H9 (cell line): ENCODE results near the gene ZNF736. TPM values are rescaled to one million over a fixed set of nuclear protein-coding genes. Genes with fewer than 3 reads are reported as not detected.
"Not testable (repeated sequence)": the region's sequence is repeated elsewhere in the genome, so short reads cannot be mapped to it uniquely, and the experiment has no call there.

Experiments
- DNase-seq: peaks from one replicate; pipeline ENCODE4 v3.0.0-alpha.2; 2017
- H2AFZ ChIP-seq: one replicate; pipeline ENCODE4 v1.6.1; 2013; ENCODE audit warnings: mild to moderate bottlenecking, low read length, control low read depth, moderate library complexity
- H2AK5ac ChIP-seq: 2 replicates; pipeline ENCODE4 v1.6.1; 2013; ENCODE audit warnings: low read length, control low read depth, mixed read lengths; ENCODE audit not compliant: insufficient read length
- H2BK120ac ChIP-seq: one replicate; pipeline ENCODE4 v1.6.1; 2013; ENCODE audit warnings: low read depth, mild to moderate bottlenecking, low read length, control low read depth, inconsistent platforms; ENCODE audit not compliant: poor library complexity, severe bottlenecking
- H2BK12ac ChIP-seq: 2 replicates; pipeline ENCODE4 v1.6.1; 2013; ENCODE audit warnings: low read length, control low read depth, mixed read lengths, low read depth; ENCODE audit not compliant: insufficient read length
- H2BK15ac ChIP-seq: 2 replicates; pipeline ENCODE4 v1.6.1; 2013; ENCODE audit warnings: low read depth, low read length, control low read depth
- H2BK20ac ChIP-seq: one replicate; pipeline ENCODE4 v1.6.1; 2013; ENCODE audit warnings: low read depth, mild to moderate bottlenecking, low read length, control low read depth, inconsistent platforms; ENCODE audit not compliant: poor library complexity, severe bottlenecking
- H2BK5ac ChIP-seq: 2 replicates; pipeline ENCODE4 v1.6.1; 2013; ENCODE audit warnings: low read length, control low read depth, mixed read lengths; ENCODE audit not compliant: insufficient read length
- H3K14ac ChIP-seq: 2 replicates; pipeline ENCODE4 v1.6.1; 2013; ENCODE audit warnings: low read length, control low read depth; ENCODE audit not compliant: insufficient read depth
- H3K18ac ChIP-seq: 2 replicates; pipeline ENCODE4 v1.6.1; 2013; ENCODE audit warnings: low read depth, mild to moderate bottlenecking, mixed read lengths, low read length, control low read depth; ENCODE audit not compliant: insufficient read length
- H3K23ac ChIP-seq: 2 replicates; pipeline ENCODE4 v1.6.1; 2013; ENCODE audit warnings: low read length, control low read depth, mixed read lengths, low read depth; ENCODE audit not compliant: insufficient read length
- H3K23me2 ChIP-seq: 2 replicates; pipeline ENCODE4 v1.6.1; 2013; ENCODE audit warnings: low read depth, mild to moderate bottlenecking, mixed read lengths, low read length, control low read depth; ENCODE audit not compliant: insufficient read length, poor library complexity, severe bottlenecking
- H3K27ac ChIP-seq: 2 replicates; pipeline ENCODE4 v1.5.1; 2013; ENCODE audit warnings: low read length, control low read depth, mixed read lengths, low read depth; ENCODE audit not compliant: insufficient read length
- H3K27me3 ChIP-seq: 2 replicates; pipeline ENCODE4 v1.6.1; 2013; ENCODE audit warnings: low read length, control low read depth, inconsistent platforms; ENCODE audit not compliant: insufficient read depth
- H3K4ac ChIP-seq: 2 replicates; pipeline ENCODE4 v1.6.1; 2013; ENCODE audit warnings: low read depth, mild to moderate bottlenecking, control low read depth, inconsistent platforms, low read length, moderate library complexity
- H3K4me1 ChIP-seq: 2 replicates; pipeline ENCODE4 v1.6.1; 2013; ENCODE audit warnings: low read length, control low read depth, inconsistent platforms; ENCODE audit not compliant: insufficient read depth
- H3K4me2 ChIP-seq: 2 replicates; pipeline ENCODE4 v1.6.1; 2013; ENCODE audit warnings: low read length, control low read depth, mixed read lengths; ENCODE audit not compliant: insufficient read length, insufficient read depth
- H3K56ac ChIP-seq: 2 replicates; pipeline ENCODE4 v1.6.1; 2013; ENCODE audit warnings: low read depth, mild to moderate bottlenecking, mixed read lengths, low read length, control low read depth; ENCODE audit not compliant: insufficient read length
- H3K79me1 ChIP-seq: 2 replicates; pipeline ENCODE4 v1.6.1; 2013; ENCODE audit warnings: low read depth, mild to moderate bottlenecking, moderate library complexity, low read length, control low read depth, inconsistent platforms; ENCODE audit not compliant: insufficient read depth, poor library complexity, severe bottlenecking
- H3K79me2 ChIP-seq: 2 replicates; pipeline ENCODE4 v1.6.1; 2013; ENCODE audit warnings: low read length, control low read depth, inconsistent platforms; ENCODE audit not compliant: insufficient read depth
- H3K9ac ChIP-seq: 2 replicates; pipeline ENCODE4 v1.6.1; 2013; ENCODE audit warnings: low read length, control low read depth, mixed read lengths; ENCODE audit not compliant: insufficient read length; ENCODE audit errors: extremely low read depth
- H3K9me3 ChIP-seq: one replicate; pipeline ENCODE4 v1.6.1; 2013; ENCODE audit warnings: low read depth, low read length, inconsistent platforms; ENCODE audit not compliant: control insufficient read depth
- H3T11ph ChIP-seq: one replicate; pipeline ENCODE4 v1.6.1; 2013; ENCODE audit warnings: mild to moderate bottlenecking, low read length, control low read depth, inconsistent platforms
- H4K20me1 ChIP-seq: one replicate; pipeline ENCODE4 v1.6.1; 2013; ENCODE audit not compliant: control insufficient read depth, insufficient read length, insufficient read depth
- H4K5ac ChIP-seq: 2 replicates; pipeline ENCODE4 v1.6.1; 2013; ENCODE audit warnings: low read depth, mild to moderate bottlenecking, mixed read lengths, low read length, control low read depth; ENCODE audit not compliant: insufficient read length
- H4K8ac ChIP-seq: replicated peaks from 2 replicates; pipeline ENCODE4 v1.6.1; 2013; ENCODE audit warnings: low read length, control low read depth, mixed read lengths, low read depth; ENCODE audit not compliant: insufficient read length
- H4K91ac ChIP-seq: 2 replicates; pipeline ENCODE4 v1.6.1; 2013; ENCODE audit warnings: low read depth, mild to moderate bottlenecking, moderate library complexity, mixed read lengths, low read length, control low read depth; ENCODE audit not compliant: insufficient read length
- H3K27ac Mint-ChIP-seq, 3 experiments: 2 replicates in 2 of 3; 3 replicates in 1 of 3; pipeline ENCODE4 v1.8.0; 2020 to 2021; ENCODE audit warnings: mixed read lengths in 3 of 3, mild to moderate bottlenecking in 1 of 3, moderate library complexity in 1 of 3
- H3K27me3 Mint-ChIP-seq: 2 replicates; pipeline ENCODE4 v1.8.0; 2021; ENCODE audit warnings: low read depth, mild to moderate bottlenecking, moderate library complexity, mixed read lengths
- H3K36me3 Mint-ChIP-seq, 3 experiments: 2 replicates in 2 of 3; 3 replicates in 1 of 3; pipeline ENCODE4 v1.8.0; 2020 to 2021; ENCODE audit warnings: low read depth in 3 of 3, mixed read lengths in 3 of 3; ENCODE audit not compliant: insufficient read depth in 1 of 3
- H3K4me1 Mint-ChIP-seq, 2 experiments: 2 replicates each; pipeline ENCODE4 v1.8.0; 2020; ENCODE audit warnings: mixed read lengths in 2 of 2
- H3K4me3 Mint-ChIP-seq, 2 experiments: 2 replicates in 1 of 2; 3 replicates in 1 of 2; pipeline ENCODE4 v1.8.0; 2020 to 2021; ENCODE audit warnings: mild to moderate bottlenecking in 2 of 2, mixed read lengths in 2 of 2, moderate library complexity in 1 of 2
- H3K9me3 Mint-ChIP-seq, 2 experiments: 2 replicates in 1 of 2; 3 replicates in 1 of 2; pipeline ENCODE4 v1.8.0; 2020; ENCODE audit warnings: mild to moderate bottlenecking in 2 of 2, mixed read lengths in 2 of 2, moderate library complexity in 1 of 2
- CTCF ChIP-seq: fragments of 200-600 bp; sonication (generic); conservative IDR thresholded peaks from 3 replicates; pipeline ENCODE4 v1.8.0; 2021; ENCODE audit warnings: antibody characterized with exemption, mild to moderate bottlenecking
- WGBS: extraction: QIAGEN DNeasy Blood & Tissue Kit; methylation state at CpG from one replicate; pipeline ENCODE4 v1.1.7; 2013; ENCODE audit warnings: missing lambda C conversion rate, low lambda C conversion rate, mixed read lengths; ENCODE audit not compliant: insufficient read length; ENCODE audit errors: extremely low coverage; 5-methylcytosine and 5-hydroxymethylcytosine counted together
- total RNA-seq: library from RNA; stranded (reverse); gene quantifications from 2 replicates; pipeline ENCODE4 v1.2.1, GENCODE V29; 2021

ZNF736 gene
- total RNA-seq, 1 experiment from 2014 or later, result not detected

GRCh38 chr7:64320547-64321513, 7.1 kb downstream of the ZNF736 start:
- Histone ChIP-seq H2BK120ac (no peak overlapping the region), H3K23ac (no peak overlapping the region), H3K4me1 (no peaks in the 10 kb centered on the region), H2BK15ac (no peak overlapping the region), H3K14ac (no peak overlapping the region), H4K5ac (no peak overlapping the region), H4K8ac (no peak overlapping the region), H2BK5ac (no peak overlapping the region), H2BK20ac (no peak overlapping the region), H3K18ac (no peak overlapping the region), H2BK12ac (no peak overlapping the region), H3K27me3 (no peaks in the 10 kb centered on the region), H3K4ac (no peak overlapping the region), H3K23me2 (no peaks in the 10 kb centered on the region), H3K79me2 (no peaks in the 10 kb centered on the region), H3T11ph (no peak overlapping the region), H3K56ac (no peak overlapping the region), H4K20me1 (no peaks in the 10 kb centered on the region), H3K9me3 (peaks cover 46% of the 10 kb centered on the region), H4K91ac (no peak overlapping the region), H2AK5ac (no peak overlapping the region), H2AFZ (no peak overlapping the region), H3K9ac (no peak overlapping the region), H3K27ac (no peak overlapping the region), H3K4me2 (no peak overlapping the region), H3K79me1 (no peaks in the 10 kb centered on the region)
- no peak overlapping the region for H3K27ac Mint-ChIP-seq
- H3K4me1 Mint-ChIP-seq, result no peaks in the 10 kb centered on the region
- peaks cover 0 to 11% (median 3%) of the 10 kb centered on the region in 3 experiments; a peak in 5 of 7 replicates for H3K36me3 Mint-ChIP-seq
- no peak overlapping the region for H3K4me3 Mint-ChIP-seq
- no peak for DNase-seq
- no CpG with 5 or more reads among the region's 3 CpGs for WGBS
- no peaks in the 10 kb centered on the region; the same call in 1 of the 2 replicates for H3K27me3 Mint-ChIP-seq
- H3K9me3 Mint-ChIP-seq, result peaks cover 74 to 75% of the 10 kb centered on the region in 2 experiments
- no peak for TF ChIP-seq CTCF

- not testable (repeated sequence) for H3K27ac ChIP-seq, H2AFZ ChIP-seq, H3K23me2 ChIP-seq, H4K5ac ChIP-seq, H2BK12ac ChIP-seq, H3K4ac ChIP-seq, H3K4me1 Mint-ChIP-seq, H3K9ac ChIP-seq, H3K79me2 ChIP-seq, H3K18ac ChIP-seq, H4K91ac ChIP-seq, H4K20me1 ChIP-seq, H3K23ac ChIP-seq, H3K14ac ChIP-seq, H2BK15ac ChIP-seq, H2AK5ac ChIP-seq, H4K8ac ChIP-seq, H3K27me3 Mint-ChIP-seq, H2BK5ac ChIP-seq, DNase-seq, H3K79me1 ChIP-seq, H2BK120ac ChIP-seq, H3K27ac Mint-ChIP-seq, H2BK20ac ChIP-seq, H3K56ac ChIP-seq, H3K27me3 ChIP-seq, H3K4me1 ChIP-seq, H3K4me3 Mint-ChIP-seq, H3T11ph ChIP-seq, H3K4me2 ChIP-seq
- H3K9me3 ChIP-seq, result peaks cover 35% of the 10 kb centered on the region
- no CpG with 5 or more reads among the region's 3 CpGs for WGBS
- Mint-ChIP-seq H3K9me3 (peaks cover 82% of the 10 kb centered on the region in 2 experiments), H3K36me3 (peaks cover 3 to 16% (median 4%) of the 10 kb centered on the region in 3 experiments; a peak in 6 of 7 replicates)
These were observed 10.4 kb downstream of the ZNF736 start for GRCh38 chr7:64324166-64324565.
